ENCODE data around the gene TPMT.

TPMT gene

DNA sequence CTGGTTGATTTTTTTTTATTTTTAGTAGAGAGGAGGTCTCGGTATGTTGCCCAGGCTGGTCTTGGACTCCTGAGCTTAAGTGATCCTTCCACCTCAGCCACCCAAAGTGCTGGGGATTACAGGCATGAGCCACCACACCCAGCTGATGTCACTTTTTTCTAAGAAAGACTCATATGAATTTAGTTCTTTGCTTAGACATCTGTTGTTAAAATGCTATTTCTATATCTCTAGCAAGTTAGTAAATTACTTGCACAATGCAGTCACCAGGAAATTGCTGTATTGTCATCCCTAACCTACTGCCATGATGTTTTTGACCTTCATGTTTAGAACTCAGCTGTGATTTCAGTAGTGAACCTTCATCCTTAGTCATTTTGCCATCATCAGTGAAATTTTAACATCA lies 6.0 kb upstream of the TPMT start:
- no peak overlapping the region for H3K4me3 ChIP-seq (ENCODE audit: low read depth, low read length)
- no peak overlapping the region for H3K27ac ChIP-seq
- H3K27me3 ChIP-seq (ENCODE audit: control insufficient read depth, insufficient read depth, low read length), result no peaks in the 10 kb centered on the region
- no peaks in the 10 kb centered on the region for H3K4me1 ChIP-seq
- no peak overlapping the region for H2AFZ ChIP-seq
- no peaks in the 10 kb centered on the region for H3K9me3 ChIP-seq (ENCODE audit: control insufficient read depth, low read length)
- no peak overlapping the region for H3K4me2 ChIP-seq (ENCODE audit: low read length)
- no peak overlapping the region for H3K9ac ChIP-seq
- TF ChIP-seq, protein P1, sequence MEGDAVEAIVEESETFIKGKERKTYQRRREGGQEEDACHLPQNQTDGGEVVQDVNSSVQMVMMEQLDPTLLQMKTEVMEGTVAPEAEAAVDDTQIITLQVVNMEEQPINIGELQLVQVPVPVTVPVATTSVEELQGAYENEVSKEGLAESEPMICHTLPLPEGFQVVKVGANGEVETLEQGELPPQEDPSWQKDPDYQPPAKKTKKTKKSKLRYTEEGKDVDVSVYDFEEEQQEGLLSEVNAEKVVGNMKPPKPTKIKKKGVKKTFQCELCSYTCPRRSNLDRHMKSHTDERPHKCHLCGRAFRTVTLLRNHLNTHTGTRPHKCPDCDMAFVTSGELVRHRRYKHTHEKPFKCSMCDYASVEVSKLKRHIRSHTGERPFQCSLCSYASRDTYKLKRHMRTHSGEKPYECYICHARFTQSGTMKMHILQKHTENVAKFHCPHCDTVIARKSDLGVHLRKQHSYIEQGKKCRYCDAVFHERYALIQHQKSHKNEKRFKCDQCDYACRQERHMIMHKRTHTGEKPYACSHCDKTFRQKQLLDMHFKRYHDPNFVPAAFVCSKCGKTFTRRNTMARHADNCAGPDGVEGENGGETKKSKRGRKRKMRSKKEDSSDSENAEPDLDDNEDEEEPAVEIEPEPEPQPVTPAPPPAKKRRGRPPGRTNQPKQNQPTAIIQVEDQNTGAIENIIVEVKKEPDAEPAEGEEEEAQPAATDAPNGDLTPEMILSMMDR (IDR thresholded peaks at IDR 0.05), result no peak
- H3K36me3 ChIP-seq (ENCODE audit: control insufficient read depth, insufficient read depth, low read length), result no peaks in the 10 kb centered on the region
- no peaks in the 10 kb centered on the region for H3K79me2 ChIP-seq

DNA sequence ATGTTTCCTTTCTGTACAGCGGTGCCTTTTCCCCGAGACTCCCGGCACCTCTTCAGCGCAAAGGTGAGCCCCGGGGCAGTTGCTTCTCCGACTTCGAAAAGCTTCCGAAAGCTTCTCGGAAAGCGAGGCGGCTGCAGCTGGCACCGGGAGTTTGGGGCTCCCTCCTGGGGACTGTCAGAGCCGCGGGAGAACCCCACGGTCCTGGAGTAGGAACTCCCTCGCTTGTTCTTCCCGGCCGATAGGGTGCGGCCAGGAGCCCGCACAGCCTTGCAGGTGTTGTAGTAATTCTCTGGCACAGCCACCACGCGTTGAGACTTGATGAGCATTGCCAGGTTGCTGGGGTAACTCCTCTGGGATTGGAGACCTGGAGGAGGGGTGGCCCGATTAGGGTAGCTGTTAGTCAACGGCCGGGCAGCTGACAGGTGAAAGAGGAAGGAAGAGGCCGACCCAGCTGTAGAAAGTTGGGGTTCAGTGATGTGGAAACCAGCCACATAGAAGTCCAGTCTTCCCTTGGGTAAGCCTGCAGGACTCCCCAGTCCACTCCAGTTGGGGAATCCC lies 1.1 kb upstream of the TPMT start:
- Histone ChIP-seq H3K79me2 (no peaks in the 10 kb centered on the region), H2AFZ (peak overlapping the region; percentile 96), H3K4me2 (ENCODE audit: low read length) (peak overlapping the region; percentile 64), H3K36me3 (ENCODE audit: control insufficient read depth, insufficient read depth, low read length) (no peaks in the 10 kb centered on the region), H3K4me1 (peaks cover 14% of the 10 kb centered on the region), H3K27ac (peak overlapping the region; percentile 63), H3K27me3 (ENCODE audit: control insufficient read depth, insufficient read depth, low read length) (no peaks in the 10 kb centered on the region), H3K9me3 (ENCODE audit: control insufficient read depth, low read length) (no peaks in the 10 kb centered on the region), H3K9ac (no peak overlapping the region), H3K4me3 (ENCODE audit: low read depth, low read length) (peak overlapping the region; percentile 80)
- TF ChIP-seq, protein P1 (IDR thresholded peaks at IDR 0.05), result peak; percentile 47

DNA sequence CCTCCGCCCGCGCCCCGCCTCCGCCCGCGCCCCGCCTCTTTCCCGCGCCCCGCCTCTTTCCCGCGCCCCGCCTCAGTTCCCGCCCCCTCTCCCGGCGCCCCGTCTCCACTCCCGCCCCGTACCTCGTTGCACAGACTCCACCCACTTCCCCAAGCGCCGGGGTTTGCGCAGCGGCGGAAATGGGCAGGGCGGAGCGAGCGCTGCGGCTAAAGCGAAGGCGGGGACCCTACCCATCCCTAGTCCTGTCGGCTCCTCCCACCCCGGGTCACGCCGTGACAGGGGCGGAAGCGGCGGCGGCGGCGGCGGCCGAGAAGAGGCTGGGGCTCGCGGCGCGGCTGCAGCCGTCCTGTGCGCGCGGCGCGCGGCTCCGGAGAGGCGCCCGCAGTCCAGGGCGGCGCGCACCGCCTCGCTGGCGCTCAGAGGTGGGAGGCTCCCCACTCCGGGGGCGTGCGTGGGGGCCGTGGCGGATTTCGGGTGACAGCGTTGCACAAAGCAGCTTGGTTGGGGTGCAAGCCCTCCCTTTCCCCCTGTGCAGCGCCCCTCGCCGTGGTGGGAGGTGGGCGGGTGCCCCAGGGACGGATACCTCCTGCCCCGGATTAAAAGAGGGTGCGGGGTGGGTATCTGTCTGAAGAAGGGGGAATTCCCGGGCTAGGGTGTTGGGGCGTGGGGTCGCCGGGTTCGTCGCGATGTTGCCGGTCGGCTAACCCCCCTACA lies 430 bp upstream of the TPMT start, which contains the start of gene KDM1B:
Gene KDM1B (plus strand): TSS at position 273 of the 714 bp plus-strand sequence. CDS start 4,474 bp downstream, outside the sequence.
- Histone ChIP-seq H3K4me2 (ENCODE audit: low read length) (peak within 1 kb of the TSS; percentile 64), H3K36me3 (ENCODE audit: control insufficient read depth, insufficient read depth, low read length) (no peaks in the 10 kb centered on the region), H3K9me3 (ENCODE audit: control insufficient read depth, low read length) (no peaks in the 10 kb centered on the region), H3K4me1 (peaks cover 14% of the 10 kb centered on the region), H3K27ac (peak within 1 kb of the TSS; percentile 66), H3K9ac (no peak within 1 kb of the TSS), H3K27me3 (ENCODE audit: control insufficient read depth, insufficient read depth, low read length) (no peaks in the 10 kb centered on the region), H3K79me2 (no peaks in the 10 kb centered on the region), H2AFZ (peak within 1 kb of the TSS; percentile 96), H3K4me3 (ENCODE audit: low read depth, low read length) (peak within 1 kb of the TSS; percentile 80)
- TF ChIP-seq, protein P1 (IDR thresholded peaks at IDR 0.05), result no peak

DNA sequence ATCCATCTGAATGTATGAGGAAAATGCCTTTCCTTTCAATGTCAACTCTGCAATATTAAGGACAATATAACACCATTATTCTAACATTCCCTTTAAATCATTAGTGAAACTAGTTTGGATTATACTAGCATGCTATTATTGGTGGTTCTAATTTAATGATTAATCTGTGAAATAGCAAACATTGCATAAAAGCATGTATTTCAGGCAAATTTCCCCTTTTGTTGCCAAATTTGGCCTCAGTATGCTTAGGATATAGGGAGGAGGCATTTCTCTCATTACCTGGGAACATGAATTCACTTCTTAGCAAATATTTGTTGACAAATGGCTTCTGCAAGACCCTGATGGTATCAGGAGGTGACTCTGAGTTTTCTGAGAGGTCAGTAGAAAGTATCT lies 1.6 kb downstream of the TPMT start:
- TF ChIP-seq, protein P1 (IDR thresholded peaks at IDR 0.05), result no peak
- Histone ChIP-seq H3K4me3 (ENCODE audit: low read depth, low read length) (peak overlapping the region; percentile 6), H3K27ac (peak overlapping the region; percentile 66)

More for the DNA sequence above, 1.6 kb downstream of the TPMT start:
- Histone ChIP-seq H3K9ac (no peak overlapping the region), H3K4me1 (peaks cover 14% of the 10 kb centered on the region), H2AFZ (peak overlapping the region; percentile 0), H3K36me3 (ENCODE audit: control insufficient read depth, insufficient read depth, low read length) (no peaks in the 10 kb centered on the region), H3K79me2 (no peaks in the 10 kb centered on the region), H3K4me2 (ENCODE audit: low read length) (peak overlapping the region; percentile 18), H3K9me3 (ENCODE audit: control insufficient read depth, low read length) (no peaks in the 10 kb centered on the region), H3K27me3 (ENCODE audit: control insufficient read depth, insufficient read depth, low read length) (no peaks in the 10 kb centered on the region)
